Right lobe of liver (tissue), 6 donors: ENCODE results near the gene CDC42BPB. TPM values are rescaled to one million over a fixed set of nuclear protein-coding genes. Genes with fewer than 3 reads are reported as not detected.

ENCODE experiments used
- ATAC-seq, 4 donors: fragments of 200-7000 bp; cut with Tn5 transposase; one replicate each; pipeline ENCODE4 v1.9.1; 2020; ENCODE audit warnings: mild to moderate bottlenecking in 4 of 4, moderate library complexity in 4 of 4
- DNase-seq, 3 donors: peaks; one replicate each; pipeline ENCODE4 v3.0.0-alpha.2; 2020
- H3K27ac ChIP-seq, 3 donors: fragments of 200-600 bp; one replicate each; pipeline ENCODE4 v1.8.0; 2022
- H3K27me3 ChIP-seq, 2 donors: fragments of 200-600 bp; one replicate each; pipeline ENCODE4 v1.8.0; 2022
- H3K36me3 ChIP-seq, 4 donors: fragments of 200-600 bp; sonication (generic) in 1 of 4; one replicate each; pipeline versions ENCODE4 v1.5.1 to v1.8.0; 2017 to 2022; ENCODE audit warnings: control low read depth in 1 of 4
- H3K4me1 ChIP-seq, 4 donors: fragments of 200-600 bp; sonication (generic) in 1 of 4; one replicate each; pipeline versions ENCODE4 v1.5.1 to v1.8.0; 2017 to 2022; ENCODE audit warnings: control low read depth in 1 of 4
- H3K4me3 ChIP-seq, 3 donors: fragments of 200-600 bp; one replicate each; pipeline ENCODE4 v1.8.0; 2022
- H3K9me3 ChIP-seq, 4 donors: fragments of 200-600 bp; sonication (generic) in 1 of 4; one replicate each; pipeline versions ENCODE4 v1.5.1 to v1.8.0; 2017 to 2022; ENCODE audit warnings: control low read depth in 1 of 4
- POLR2A ChIP-seq: fragments of 450-650 bp; IDR thresholded peaks from one replicate; pipeline ENCODE4 v1.6.1; 2017; ENCODE audit warnings: antibody characterized with exemption, mild to moderate bottlenecking
- WGBS: methylation state at CpG from one replicate; pipeline ENCODE4 v1.1.6; 2018; ENCODE audit warnings: low coverage, low lambda C conversion rate; ENCODE audit not compliant: insufficient coverage; ENCODE audit errors: missing lambda C conversion rate; 5-methylcytosine and 5-hydroxymethylcytosine counted together
- intact Hi-C, 2 donors: fragments of 100-400 bp; cut with DNase I; formaldehyde crosslinking; loops; one replicate each; pipeline versions ENCODE4 v1.11.2 to v1.14.1; 2022
- total RNA-seq, 6 experiments: library from RNA; depleted of rRNA in 2 of 6; stranded (reverse); fragments of >200 nt in 2 of 6; fragmentation: NEBNext Ultra II Directional in 3 of 6; extraction: Animal tissue kit (Norgen Biotek cat#: 25700) in 3 of 6; gene quantifications; one replicate each; pipeline versions ENCODE4 v1.1.0 to v1.2.4, GENCODE V29; 2016 to 2023
- TF ChIP-seq, protein P1 (sequence below), 4 donors: fragments of 200-600 bp in 3 of 4; fragments of 450-650 bp in 1 of 4; IDR thresholded peaks; one replicate each; pipeline versions ENCODE4 v1.5.1 to v1.8.0; 2016 to 2022; ENCODE audit warnings: antibody characterized with exemption in 4 of 4, mild to moderate bottlenecking in 2 of 4
- donor health status: DM: no; HTN: yes; CAD: no.
- donor health status: DM: no; HTN: no; CAD: no.
- donor health status: DM: no; HTN: no; CAD: no.
- donor health status: DM: no; HTN: yes; CAD: no.
- donor health status: DM: no; HTN: yes; CAD: no.

Gene CDC42BPB
- total RNA-seq, 6 experiments from 2014 or later, result 38.4 to 55.5 (median 43.0) TPM

DNA sequence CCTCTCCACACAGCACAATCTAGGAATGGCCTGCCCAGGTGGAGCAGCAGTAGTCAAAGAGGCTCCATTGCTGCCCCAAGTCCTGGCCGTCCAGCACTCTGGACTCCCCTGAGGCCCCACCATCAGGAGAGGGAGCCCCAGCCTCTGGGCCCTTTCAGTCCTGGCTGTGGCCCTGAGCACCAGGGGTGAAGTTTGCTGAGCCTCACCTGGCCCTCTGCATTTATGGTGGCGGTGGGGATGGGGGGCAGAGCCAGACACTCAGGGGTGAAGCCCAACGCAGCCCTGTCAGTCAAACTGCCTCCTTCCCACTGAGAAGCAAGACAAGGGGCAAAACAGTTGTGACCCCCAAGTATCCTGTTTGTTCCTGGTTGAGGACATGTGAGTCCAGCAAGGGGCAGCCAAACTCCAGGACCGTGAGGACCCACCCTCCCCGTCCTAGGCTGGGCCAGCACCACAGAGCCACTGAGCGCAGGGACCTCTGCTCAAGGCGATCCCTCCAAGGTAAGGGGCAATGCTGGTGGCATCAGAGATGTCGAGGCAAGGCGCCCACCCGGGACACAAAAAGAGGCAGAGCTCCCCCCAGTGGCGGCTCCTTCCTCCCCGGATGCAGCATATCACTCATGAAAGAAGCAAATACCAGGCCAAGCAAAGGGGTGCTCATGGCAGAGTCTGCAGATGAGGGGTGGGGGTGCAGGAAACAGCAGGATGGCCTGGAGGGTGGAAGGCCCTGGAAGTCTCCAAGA is 139.7 kb downstream of the CDC42BPB start:
- Histone ChIP-seq H3K4me3 (no peak overlapping the region), H3K36me3 (no peaks in the 10 kb centered on the region), H3K27ac (no peak overlapping the region), H3K9me3 (no peaks in the 10 kb centered on the region), H3K4me1 (peaks cover 0 to 5% (median under 1%) of the 10 kb centered on the region in 4 donors), H3K27me3 (no peaks in the 10 kb centered on the region)
- DNase-seq (peak in 2 of 3 donors; percentile 57 to 64), ATAC-seq (peak; percentile 31 to 53 (median 40))
- TF ChIP-seq, protein P1, sequence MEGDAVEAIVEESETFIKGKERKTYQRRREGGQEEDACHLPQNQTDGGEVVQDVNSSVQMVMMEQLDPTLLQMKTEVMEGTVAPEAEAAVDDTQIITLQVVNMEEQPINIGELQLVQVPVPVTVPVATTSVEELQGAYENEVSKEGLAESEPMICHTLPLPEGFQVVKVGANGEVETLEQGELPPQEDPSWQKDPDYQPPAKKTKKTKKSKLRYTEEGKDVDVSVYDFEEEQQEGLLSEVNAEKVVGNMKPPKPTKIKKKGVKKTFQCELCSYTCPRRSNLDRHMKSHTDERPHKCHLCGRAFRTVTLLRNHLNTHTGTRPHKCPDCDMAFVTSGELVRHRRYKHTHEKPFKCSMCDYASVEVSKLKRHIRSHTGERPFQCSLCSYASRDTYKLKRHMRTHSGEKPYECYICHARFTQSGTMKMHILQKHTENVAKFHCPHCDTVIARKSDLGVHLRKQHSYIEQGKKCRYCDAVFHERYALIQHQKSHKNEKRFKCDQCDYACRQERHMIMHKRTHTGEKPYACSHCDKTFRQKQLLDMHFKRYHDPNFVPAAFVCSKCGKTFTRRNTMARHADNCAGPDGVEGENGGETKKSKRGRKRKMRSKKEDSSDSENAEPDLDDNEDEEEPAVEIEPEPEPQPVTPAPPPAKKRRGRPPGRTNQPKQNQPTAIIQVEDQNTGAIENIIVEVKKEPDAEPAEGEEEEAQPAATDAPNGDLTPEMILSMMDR (IDR thresholded peaks at IDR 0.05), result peak; percentile 58 to 67 (median 63)
- no peak for TF ChIP-seq POLR2A
- intact Hi-C loops, result loop anchor here (5.0 to 10.0 kb wide), 2 partner anchors 143 to 145 kb away; partner anchors contain the start of gene TRAF3 (in 1 of the 2)
- WGBS, result no CpG with 5 or more reads among the region's 12 CpGs

DNA sequence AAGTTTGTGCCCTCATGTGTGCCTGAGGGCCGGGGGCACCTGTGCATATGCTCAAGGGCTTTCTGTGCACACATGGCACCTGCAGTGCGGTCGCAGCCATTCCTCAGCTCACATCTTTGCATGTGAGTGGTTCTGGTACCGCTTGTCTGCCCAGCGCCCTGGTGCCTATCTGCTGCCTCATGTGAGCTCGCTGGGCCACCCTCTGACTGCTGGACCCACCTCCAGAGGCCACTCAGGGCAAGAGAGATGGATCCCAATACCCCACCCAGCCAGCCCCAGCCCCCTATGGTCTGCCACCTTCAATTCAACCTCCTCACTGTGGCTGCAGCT is 140.3 kb downstream of the CDC42BPB start:
- H3K9me3 ChIP-seq, result no peaks in the 10 kb centered on the region
- 60% methylated on average over 1 of the region's 6 CpGs for WGBS
- no peak for TF ChIP-seq POLR2A
- TF ChIP-seq, protein P1 (IDR thresholded peaks at IDR 0.05), result no peak
- DNase-seq, result peak in 1 of 3 donors; percentile 45
- no peak overlapping the region for H3K27ac ChIP-seq
- H3K27me3 ChIP-seq, result no peaks in the 10 kb centered on the region
- H3K4me1 ChIP-seq, result peaks cover 0 to 5% (median 0%) of the 10 kb centered on the region in 4 donors
- H3K4me3 ChIP-seq, result no peak overlapping the region
- no peak for ATAC-seq
- no peaks in the 10 kb centered on the region for H3K36me3 ChIP-seq
- intact Hi-C loops, result loop anchor here (5.0 to 10.0 kb wide), 2 partner anchors 142 to 145 kb away; partner anchors contain the start of gene TRAF3 (in 1 of the 2)

DNA sequence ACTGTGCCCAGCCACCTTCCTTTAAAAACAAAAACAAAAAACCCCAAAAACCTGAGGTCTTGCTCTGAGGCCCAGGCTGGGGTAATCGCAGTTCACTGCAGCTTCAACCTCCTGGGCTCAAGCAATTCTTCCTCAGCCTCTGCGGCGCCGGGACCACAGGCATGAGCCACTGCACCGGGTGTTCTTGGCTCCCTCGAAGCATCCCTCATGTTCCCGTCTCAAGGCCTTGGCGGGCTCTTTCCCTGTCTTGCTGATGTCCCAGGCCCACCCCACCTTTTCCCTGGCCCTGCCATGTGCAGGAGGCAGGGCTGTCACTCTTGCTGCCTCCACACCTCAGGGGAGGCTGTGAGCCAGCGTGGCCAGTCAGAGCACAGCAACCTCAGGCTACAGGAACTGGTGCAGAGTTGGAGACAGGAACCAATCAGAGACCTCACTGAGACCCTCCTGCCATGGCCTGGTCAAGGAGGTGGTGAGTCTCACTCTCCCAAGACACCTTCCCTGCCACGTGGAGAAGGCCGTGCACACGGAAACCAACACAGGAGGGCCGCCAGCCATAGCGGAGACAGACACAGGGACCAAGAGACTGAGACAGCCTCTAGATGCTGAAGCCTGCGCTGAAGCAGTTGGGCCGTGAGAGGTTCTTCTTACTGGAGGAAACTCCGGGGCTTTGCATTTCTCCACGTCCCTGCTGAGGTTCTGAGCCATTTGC is 140.8 kb downstream of the CDC42BPB start:
- TF ChIP-seq POLR2A, result no peak
- TF ChIP-seq, protein P1 (IDR thresholded peaks at IDR 0.05), result no peak
- no peak for ATAC-seq
- H3K9me3 ChIP-seq, result no peaks in the 10 kb centered on the region
- DNase-seq, result no peak
- H3K36me3 ChIP-seq, result no peaks in the 10 kb centered on the region
- no peak overlapping the region for H3K27ac ChIP-seq
- peaks cover 0 to 5% (median 0%) of the 10 kb centered on the region in 4 donors for H3K4me1 ChIP-seq
- WGBS, result 71% methylated on average over 4 of the region's 18 CpGs
- no peaks in the 10 kb centered on the region for H3K27me3 ChIP-seq
- intact Hi-C loops, result loop anchor here (5.0 to 10.0 kb wide), 2 partner anchors 142 to 144 kb away; partner anchors contain the start of gene TRAF3 (in 1 of the 2)
- H3K4me3 ChIP-seq, result no peak overlapping the region

DNA sequence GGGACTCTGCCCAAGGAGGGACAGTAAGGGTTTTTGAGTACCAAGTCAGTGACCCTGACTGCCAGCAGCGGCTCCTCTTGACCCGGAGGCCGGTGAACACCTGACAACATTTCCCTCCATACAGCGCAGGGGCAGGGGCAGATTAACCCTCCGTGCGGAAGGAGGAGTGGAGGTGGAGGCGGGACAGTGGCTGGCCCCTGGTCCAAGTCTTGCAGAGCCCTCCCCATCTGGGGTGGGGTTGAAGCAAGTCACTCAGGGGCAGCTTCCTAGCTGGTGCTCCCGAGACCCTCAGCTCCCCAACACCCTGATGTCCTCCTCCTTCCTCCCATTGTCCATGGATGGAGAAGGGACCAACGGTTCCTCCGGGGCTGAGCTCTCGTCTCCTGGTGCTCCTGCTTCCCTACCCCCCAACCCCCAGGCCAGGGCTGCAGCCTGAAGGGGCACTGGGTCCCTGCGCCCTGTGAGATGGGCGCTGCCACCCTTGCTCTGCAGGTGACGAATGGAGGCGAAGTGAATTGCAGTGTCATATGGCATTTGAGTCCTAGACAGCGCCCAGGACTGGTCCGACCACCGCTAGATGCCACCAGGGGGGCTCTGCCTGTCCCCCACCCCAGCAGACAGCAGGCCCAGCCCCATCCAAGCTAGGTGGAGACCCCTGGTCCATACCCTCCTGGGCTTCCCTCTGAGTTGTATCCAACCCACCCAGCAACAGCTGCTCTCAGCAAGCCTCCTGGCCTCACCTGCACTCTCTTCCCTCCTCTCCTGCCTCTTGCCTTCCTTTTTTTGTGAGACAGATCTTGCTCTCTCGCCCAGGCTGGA is 141.8 kb downstream of the CDC42BPB start:
- Histone ChIP-seq H3K9me3 (no peaks in the 10 kb centered on the region), H3K4me1 (peaks cover 0 to 5% (median 0%) of the 10 kb centered on the region in 4 donors), H3K4me3 (no peak overlapping the region), H3K27me3 (no peaks in the 10 kb centered on the region), H3K36me3 (no peaks in the 10 kb centered on the region), H3K27ac (no peak overlapping the region)
- TF ChIP-seq, protein P1 (IDR thresholded peaks at IDR 0.05), result no peak
- no peak for TF ChIP-seq POLR2A
- intact Hi-C loops, result loop anchor here (5.0 to 10.0 kb wide), 2 partner anchors 141 to 143 kb away; partner anchors contain the start of gene TRAF3 (in 1 of the 2)
- no peak for DNase-seq
- no peak for ATAC-seq
- WGBS, result 52% methylated on average over 3 of the region's 19 CpGs
